ENCODE data around the gene STXBP2. TPM values are rescaled to one million over a fixed set of nuclear protein-coding genes. Genes with fewer than 3 reads are reported as not detected.

Gene STXBP2
- total RNA-seq, 4 donors from 2014 or later = 4.4 to 16.9 (median 14.1) TPM

DNA sequence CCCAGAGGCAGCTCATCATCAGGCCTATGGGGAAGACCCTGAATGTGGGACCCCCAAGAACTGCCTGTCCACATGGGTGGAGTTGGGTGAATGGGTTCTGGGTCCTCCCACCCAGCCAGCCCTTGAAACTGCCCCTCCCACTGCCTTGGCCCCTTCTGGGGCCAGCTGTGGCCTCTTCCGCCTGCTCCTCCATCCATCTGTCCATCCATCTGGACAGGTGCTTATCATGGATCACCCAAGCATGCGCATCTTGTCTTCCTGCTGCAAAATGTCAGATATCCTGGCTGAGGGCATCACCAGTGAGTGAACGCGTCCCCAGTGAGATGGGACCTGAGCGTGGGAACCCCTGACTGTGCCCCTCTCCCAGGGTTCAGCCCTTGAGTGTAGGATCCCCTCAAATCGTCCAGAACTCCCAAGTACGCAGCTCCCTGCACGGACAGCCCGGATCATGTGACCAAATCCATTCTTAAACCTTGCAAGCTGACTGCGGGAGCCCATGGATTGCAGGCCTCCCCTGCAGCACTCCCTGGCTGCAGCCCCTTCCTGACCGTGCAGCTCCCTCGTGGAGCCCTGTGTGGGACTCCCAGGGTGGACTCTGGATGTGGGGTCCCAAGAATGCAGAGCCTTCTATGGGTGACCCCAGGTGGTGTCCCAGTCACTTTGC lies 2.0 kb downstream of the STXBP2 start:
- TF ChIP-seq POLR2A (IDR thresholded peaks at IDR 0.05) (no peak), EP300 (IDR thresholded peaks at IDR 0.05) (no peak), POLR2AphosphoS5 (IDR thresholded peaks at IDR 0.05) (no peak)
- TF ChIP-seq, protein P1, sequence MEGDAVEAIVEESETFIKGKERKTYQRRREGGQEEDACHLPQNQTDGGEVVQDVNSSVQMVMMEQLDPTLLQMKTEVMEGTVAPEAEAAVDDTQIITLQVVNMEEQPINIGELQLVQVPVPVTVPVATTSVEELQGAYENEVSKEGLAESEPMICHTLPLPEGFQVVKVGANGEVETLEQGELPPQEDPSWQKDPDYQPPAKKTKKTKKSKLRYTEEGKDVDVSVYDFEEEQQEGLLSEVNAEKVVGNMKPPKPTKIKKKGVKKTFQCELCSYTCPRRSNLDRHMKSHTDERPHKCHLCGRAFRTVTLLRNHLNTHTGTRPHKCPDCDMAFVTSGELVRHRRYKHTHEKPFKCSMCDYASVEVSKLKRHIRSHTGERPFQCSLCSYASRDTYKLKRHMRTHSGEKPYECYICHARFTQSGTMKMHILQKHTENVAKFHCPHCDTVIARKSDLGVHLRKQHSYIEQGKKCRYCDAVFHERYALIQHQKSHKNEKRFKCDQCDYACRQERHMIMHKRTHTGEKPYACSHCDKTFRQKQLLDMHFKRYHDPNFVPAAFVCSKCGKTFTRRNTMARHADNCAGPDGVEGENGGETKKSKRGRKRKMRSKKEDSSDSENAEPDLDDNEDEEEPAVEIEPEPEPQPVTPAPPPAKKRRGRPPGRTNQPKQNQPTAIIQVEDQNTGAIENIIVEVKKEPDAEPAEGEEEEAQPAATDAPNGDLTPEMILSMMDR (IDR thresholded peaks at IDR 0.05) = no peak
- WGBS, 2 donors (ENCODE audit: low coverage in 1 of 2) = 100% methylated on average over 1 of the region's 12 CpGs; no CpG with 5 or more reads in 1 of the 2 donors
- Histone ChIP-seq H3K4me1 (peaks cover 0 to 10% (median 3%) of the 10 kb centered on the region in 3 donors), H3K4me3 (no peak overlapping the region), H3K27ac (no peak overlapping the region), H3K36me3 (no peaks in the 10 kb centered on the region), H3K27me3 (peaks cover 88% of the 10 kb centered on the region), H3K9me3 (no peaks in the 10 kb centered on the region)
- no peak for ATAC-seq

DNA sequence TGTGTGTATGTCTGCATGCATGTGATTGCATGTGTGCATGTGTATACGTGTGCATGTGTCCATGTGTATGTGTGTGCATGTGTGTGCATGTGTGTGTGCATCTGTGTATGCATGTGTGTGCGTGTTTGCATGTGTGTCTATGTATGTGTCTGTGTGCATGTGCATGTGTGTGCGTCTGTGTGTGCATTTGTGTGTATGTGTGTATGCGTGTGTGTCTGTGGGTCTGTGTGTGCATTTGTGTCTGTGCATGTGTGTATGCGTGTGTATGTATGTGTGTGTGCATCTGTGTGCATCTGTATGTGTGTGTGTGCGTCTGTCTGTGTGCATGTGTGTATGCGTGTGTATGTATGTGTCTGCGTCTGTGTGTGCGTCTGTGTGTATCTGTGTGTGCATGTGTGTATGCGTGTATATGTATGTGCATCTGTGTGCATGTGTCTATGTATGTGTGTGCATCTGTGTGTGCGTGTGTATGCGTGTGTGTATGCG lies 3.0 kb downstream of the STXBP2 start:
- no peak overlapping the region for H3K27ac ChIP-seq
- 92 to 100% methylated on average over 1 to 9 of the region's 13 CpGs for WGBS, 2 donors (ENCODE audit: low coverage in 1 of 2)
- no peaks in the 10 kb centered on the region for H3K9me3 ChIP-seq
- peaks cover 98% of the 10 kb centered on the region for H3K27me3 ChIP-seq
- no peak overlapping the region for H3K4me3 ChIP-seq
- no peaks in the 10 kb centered on the region for H3K36me3 ChIP-seq
- ATAC-seq = no peak
- no peak for TF ChIP-seq POLR2A (IDR thresholded peaks at IDR 0.05)
- TF ChIP-seq, protein P1 (IDR thresholded peaks at IDR 0.05) = no peak
- TF ChIP-seq EP300 (IDR thresholded peaks at IDR 0.05) = no peak
- no peak for TF ChIP-seq POLR2AphosphoS5 (IDR thresholded peaks at IDR 0.05)
- peaks cover 0 to 10% (median 3%) of the 10 kb centered on the region in 3 donors for H3K4me1 ChIP-seq

DNA sequence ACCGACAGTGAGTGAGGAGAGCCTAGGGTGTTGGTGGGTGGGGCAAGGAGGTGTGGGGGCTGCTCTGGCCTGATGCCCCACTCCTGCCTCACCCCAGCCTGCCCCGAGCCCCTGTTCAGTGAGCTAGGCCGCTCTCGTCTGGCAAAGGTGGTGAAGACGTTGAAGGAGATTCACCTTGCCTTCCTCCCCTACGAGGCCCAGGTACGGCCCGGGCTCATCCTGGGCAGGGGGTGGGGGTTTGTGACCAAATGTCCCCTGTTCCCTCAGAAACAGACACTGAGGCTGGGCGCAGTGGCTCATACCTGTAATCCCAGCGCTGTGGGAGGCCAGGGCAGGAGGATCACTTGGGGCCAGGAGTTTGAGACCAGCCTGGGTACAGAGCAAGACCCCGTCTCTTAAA lies 3.9 kb downstream of the STXBP2 start:
- Histone ChIP-seq H3K9me3 (no peaks in the 10 kb centered on the region), H3K27ac (no peak overlapping the region), H3K36me3 (no peaks in the 10 kb centered on the region), H3K4me3 (no peak overlapping the region), H3K4me1 (peaks cover 0 to 10% (median 3%) of the 10 kb centered on the region in 3 donors), H3K27me3 (peaks cover 99% of the 10 kb centered on the region)
- WGBS, 2 donors (ENCODE audit: low coverage in 1 of 2) = 100% methylated on average over 1 of the region's 11 CpGs; no CpG with 5 or more reads in 1 of the 2 donors
- no peak for ATAC-seq
- TF ChIP-seq, protein P1 (IDR thresholded peaks at IDR 0.05) = no peak
- no peak for TF ChIP-seq POLR2A (IDR thresholded peaks at IDR 0.05)
- no peak for TF ChIP-seq EP300 (IDR thresholded peaks at IDR 0.05)
- TF ChIP-seq POLR2AphosphoS5 (IDR thresholded peaks at IDR 0.05) = no peak

DNA sequence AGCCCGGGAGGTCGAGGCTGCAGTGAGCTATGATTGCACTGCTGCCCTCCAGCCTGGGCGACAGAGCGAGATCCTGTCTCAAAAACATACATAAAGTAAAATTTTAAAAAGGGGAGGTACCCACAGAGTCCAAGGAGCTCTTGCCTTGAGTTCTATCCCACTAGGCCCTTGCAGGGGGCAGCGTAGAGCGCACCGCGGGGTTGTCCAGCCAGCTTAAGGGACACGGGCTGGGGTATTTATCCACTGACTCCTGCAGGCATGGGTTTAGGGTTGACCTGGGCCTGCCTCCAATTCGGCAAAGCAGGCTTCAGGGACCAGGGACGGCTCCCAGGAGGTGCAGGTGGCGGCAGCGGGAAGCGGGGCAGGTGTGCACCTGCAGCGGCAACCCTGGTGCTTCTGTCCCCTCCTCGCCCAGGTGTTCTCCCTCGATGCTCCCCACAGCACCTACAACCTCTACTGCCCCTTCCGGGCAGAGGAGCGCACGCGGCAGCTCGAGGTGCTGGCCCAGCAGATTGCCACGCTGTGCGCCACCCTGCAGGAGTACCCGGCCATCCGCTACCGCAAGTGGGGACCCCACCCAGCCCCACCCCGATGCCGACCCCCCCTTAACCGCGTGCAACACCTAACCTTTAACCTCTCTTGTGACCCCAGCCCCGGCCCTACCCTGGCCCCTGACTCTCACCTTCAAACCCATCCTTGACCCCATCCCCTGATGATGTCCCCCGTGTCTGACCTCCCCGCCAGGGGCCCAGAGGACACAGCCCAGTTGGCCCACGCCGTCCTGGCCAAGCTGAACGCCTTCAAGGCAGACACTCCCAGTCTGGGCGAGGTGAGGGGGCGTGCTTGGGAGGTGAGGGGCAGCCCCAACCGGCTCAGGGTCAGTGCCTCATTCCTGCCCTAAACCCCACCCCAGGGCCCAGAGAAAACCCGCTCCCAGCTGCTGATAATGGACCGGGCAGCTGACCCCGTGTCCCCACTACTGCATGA lies 4.7 kb downstream of the STXBP2 start:
- Histone ChIP-seq H3K27ac (no peak overlapping the region), H3K4me1 (peaks cover 0 to 8% (median 3%) of the 10 kb centered on the region in 3 donors), H3K9me3 (no peaks in the 10 kb centered on the region), H3K4me3 (no peak overlapping the region), H3K27me3 (peaks cover 99% of the 10 kb centered on the region), H3K36me3 (no peaks in the 10 kb centered on the region)
- TF ChIP-seq POLR2A (IDR thresholded peaks at IDR 0.05) (no peak), EP300 (IDR thresholded peaks at IDR 0.05) (no peak), POLR2AphosphoS5 (IDR thresholded peaks at IDR 0.05) (no peak)
- TF ChIP-seq, protein P1 (IDR thresholded peaks at IDR 0.05) = no peak
- WGBS, 2 donors (ENCODE audit: low coverage in 1 of 2) = 58 to 84% methylated on average over 2 to 4 of the region's 43 CpGs
- no peak for ATAC-seq
